HG02852 (cell line): ENCODE data around the gene TBK1.

Experiments
- ATAC-seq: cut with Tn5 transposase; IDR thresholded peaks from one replicate; pipeline ENCODE4 v1.9.1; 2021; ENCODE audit warnings: mild to moderate bottlenecking, moderate library complexity; ENCODE audit not compliant: unreplicated experiment

Gene TBK1

DNA sequence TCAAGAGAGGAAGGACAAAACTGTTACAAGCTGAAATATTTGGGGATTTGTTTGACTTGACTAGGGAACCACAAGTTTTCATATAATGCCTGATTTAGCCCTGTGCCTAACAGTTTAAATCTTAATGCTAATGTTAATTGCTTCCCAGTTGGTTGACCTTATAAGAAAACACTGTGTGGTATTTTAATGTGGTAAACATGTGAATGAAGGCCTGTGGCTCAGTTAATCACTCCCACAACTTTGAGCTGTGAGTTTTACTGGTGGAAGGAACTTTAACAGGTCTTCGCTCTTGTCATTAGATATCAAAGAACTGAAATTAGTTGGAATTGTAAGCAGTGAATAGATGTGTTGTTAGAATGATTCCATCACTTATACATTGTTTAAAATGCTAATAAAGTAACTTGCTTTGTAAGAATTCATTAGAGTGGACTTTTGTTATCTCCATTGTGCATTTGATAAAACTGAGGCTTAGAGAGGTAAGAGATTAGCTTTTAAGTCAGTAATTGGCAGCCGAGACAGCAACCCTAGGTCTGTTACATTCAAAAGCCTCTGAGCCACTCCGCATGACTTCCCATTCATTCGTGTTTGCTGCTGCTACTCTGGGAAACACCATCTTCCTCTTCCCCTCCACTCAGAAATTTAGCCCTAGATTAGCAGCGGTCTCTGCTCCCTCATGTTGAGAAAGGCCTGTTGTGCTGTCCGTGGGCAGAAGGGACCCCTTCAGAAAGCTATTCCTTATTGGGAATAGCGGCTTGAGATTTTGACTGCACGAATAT lies 1.0 kb upstream of the TBK1 start:
- no peak for ATAC-seq

DNA sequence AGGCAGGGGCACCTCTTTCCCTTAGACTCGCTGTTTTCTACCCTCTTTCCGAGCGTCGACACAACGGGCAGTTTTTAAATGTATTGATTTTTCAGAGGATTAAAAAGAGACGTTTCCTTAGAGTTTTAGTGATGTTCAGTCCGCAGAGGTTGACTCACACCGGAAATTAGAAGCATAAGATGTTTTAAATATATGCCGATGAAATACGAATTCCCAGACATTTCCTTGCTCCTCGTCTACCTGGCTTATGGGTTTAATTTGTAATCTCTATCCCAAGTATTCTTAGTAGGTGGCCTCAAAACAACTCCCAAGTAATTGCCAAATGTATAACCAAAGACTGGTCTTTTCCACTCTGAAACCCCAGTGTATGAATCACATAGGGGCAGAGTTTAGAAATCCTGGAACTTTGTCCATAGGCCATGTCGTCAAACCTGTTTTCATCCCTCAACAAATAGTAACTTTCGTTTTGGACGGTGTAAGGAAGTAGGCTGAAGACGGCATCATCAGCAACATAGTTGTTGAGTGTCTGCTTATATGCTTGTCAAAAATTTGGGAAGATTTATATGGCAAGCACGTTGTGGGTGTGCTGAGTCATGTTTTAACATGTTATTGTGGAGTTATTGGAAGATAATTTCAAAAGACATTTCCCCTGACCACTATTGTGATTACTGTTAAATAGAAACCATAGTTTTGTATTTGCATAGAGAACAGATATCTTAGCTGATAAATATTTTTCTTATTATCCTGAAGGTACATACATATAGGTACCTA lies 824 bp downstream of the TBK1 start:
- ATAC-seq: peak; percentile 4

DNA sequence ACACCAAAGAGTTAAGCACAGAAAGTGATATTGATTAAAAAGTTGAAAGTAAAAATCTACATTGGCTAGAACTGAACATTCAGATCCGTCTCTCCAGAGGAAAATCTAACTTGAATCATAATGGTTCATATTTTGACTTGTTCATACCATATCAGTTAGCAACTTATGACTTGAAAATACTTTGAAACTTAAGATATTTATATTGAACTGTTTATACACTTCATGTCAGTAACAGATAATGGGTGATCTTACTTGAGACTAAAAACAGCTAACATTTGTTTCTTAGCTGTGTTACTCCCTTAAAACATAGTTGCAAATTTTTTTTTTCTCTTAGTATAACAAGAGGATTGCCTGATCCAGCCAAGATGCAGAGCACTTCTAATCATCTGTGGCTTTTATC lies 3.6 kb downstream of the TBK1 start:
- no peak for ATAC-seq

DNA sequence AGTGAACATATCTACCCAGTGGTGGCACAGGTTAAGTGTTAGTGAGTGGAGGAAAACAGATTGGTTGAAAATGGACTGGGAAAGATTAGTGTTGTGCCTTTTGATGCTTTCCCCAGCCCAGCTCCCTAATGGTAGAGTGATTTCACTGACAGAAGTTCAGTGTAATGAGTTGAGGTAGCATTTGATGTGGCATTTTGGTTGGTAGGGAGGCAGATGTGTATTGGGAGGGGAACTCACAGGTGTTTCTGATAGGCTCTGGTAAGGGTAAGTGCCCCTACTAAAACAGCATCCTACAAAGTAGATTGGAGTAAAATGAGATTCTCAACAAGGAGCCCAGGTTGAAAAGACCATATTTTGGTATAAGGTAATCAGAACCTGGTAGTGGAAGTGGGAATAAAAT lies 4.2 kb downstream of the TBK1 start:
- no peak for ATAC-seq

DNA sequence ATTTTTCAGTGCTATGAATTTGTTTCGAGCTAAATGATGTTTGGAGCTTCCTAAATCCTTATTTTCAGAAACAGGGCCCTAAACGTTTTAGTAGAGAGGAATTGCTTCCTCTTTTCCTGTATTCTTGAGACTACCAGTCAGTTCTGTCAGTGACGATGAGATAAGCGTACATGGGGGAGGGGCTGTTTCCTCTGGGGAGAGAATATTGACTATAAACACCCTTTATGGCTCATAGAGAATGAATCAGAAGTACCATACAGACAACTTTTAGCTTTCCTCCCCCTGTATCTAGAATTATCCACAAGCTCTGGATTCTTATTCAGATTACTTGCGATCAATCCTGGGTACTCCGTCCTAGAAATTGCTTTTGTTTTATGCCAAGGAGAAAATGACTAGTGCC lies 5.1 kb downstream of the TBK1 start:
- ATAC-seq: no peak

DNA sequence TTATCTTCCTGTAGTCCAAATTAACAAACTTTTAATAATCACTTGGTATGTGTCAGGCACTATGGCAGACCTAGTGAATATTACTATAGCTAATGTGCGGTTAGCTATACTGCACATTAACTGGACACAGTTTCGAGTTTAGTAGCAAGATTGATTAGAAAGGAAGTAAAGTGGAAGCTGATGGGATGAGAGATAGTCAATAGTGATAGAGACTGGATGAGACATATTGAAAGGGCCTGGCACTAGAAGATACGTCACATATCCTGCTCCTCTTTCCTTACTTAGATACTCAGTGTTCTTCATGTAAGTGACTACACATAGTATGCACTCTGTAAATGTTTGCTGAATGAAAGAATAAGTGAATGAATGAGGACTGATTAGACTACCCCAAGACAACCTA lies 5.5 kb downstream of the TBK1 start:
- ATAC-seq: no peak

DNA sequence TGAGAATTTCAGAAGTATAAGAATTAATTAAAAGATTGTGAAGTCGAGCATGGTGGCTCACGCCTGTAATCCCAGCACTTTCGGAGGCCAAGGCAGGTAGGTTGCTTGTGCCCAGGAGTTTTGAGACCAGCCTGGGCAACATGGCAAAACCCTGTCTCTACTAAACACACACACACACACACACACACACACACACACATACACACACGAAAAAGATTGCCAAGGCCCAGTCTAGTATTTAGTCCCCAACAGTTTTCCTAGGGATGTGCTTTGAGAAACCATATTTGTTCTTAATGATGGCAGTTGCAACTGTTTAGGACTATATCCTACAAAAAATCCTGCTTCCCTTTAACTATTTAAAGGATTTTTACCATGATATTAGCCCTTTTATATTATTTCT lies 6.0 kb downstream of the TBK1 start:
- no peak for ATAC-seq

DNA sequence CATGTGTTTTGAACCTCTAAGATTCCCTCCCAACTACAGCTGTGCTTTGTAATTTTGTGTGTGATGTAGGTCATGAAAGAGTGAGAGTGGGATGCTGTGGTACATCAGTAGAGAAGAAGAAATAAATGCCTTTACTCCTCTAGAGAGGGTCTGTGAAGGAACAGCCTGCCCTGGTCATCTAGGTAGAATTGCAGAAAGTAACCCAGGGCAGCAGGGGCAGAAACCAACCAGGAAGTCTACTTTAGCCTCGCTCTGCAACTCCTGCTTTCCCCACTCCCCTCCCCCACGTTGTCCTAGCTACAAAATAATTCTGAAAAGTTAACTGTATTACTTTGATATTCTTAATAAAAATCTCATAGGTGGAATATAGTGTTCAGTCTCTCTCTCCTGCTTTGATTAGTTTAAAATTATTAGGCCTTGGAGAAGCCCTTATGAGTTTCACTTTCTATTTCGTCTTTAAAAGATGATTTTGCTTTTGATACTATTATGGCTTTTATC lies 7.5 kb downstream of the TBK1 start:
- peak; percentile 50 for ATAC-seq

DNA sequence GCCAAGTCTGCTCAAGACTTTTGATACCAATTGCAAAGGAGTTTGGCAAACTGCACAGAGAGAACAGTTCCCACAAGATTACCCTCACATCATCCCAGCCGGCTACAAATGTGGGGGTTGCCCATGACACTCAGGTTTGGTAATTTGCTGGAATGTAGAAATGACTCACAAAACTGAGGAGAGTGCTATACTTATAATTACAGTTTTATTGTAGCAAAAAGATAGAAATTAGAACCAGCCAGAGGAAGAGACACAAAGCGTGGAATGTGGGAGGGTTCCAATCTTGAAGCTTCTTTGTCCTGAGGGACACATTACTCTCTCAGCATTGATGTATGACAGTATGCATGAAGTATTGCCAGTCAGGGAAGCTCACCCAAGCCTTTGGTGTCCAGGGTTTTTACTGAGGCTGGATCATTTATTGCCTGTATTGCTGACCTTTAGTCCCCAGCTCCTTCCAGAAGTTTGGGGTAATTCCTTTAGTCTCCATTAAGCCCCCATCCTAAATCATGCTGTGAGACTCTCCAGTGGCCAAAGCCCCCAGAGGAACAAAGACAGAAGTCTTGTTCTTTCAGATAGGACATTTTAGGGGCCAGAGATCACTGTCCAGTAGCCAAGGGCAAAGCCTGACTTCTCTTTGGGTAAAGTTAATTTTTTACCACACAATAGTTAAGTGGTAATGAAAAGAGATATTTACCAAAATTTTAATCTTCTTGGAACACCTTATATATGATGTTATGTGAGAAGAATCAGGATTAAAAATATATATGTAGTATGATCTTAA lies 9.9 kb downstream of the TBK1 start:
- no peak for ATAC-seq

DNA sequence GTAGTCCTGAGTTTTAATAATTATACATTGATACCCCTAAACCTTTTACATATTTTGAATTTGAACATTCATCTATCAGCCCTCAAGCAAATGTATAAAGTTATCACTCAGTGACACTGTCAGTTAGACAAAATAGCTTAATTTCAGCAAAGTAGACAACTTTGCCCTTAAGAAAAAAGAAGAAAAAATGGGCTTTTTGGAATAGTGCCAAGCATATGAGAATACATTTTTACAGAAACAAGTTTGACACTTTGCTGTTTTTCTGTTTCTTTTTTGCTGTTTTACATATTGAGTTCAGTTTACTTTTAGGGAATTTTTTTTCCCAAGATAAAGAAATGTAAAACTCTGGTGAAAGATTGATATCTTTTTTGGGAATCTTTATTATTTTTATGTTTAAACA lies 14.3 kb downstream of the TBK1 start:
- no peak for ATAC-seq

DNA sequence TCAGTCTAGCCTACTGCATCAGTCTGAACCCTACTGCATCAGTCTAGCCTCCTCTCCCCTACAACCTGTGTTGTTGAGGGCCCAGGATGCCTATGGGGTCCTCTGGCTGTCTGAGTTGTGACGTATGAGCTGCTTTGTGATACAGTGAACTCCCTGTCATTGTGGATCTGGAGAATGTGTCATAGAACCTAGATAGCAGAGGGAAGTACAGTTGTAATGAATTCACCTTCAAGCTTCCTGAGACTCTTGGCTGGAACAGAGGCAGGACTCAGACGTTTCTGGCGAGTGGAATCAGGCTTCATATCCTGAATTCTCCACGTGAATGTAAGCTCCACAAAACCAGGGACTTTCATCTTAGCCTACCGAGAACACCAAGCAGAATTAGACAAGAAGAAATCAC lies 17.0 kb downstream of the TBK1 start:
- no peak for ATAC-seq

DNA sequence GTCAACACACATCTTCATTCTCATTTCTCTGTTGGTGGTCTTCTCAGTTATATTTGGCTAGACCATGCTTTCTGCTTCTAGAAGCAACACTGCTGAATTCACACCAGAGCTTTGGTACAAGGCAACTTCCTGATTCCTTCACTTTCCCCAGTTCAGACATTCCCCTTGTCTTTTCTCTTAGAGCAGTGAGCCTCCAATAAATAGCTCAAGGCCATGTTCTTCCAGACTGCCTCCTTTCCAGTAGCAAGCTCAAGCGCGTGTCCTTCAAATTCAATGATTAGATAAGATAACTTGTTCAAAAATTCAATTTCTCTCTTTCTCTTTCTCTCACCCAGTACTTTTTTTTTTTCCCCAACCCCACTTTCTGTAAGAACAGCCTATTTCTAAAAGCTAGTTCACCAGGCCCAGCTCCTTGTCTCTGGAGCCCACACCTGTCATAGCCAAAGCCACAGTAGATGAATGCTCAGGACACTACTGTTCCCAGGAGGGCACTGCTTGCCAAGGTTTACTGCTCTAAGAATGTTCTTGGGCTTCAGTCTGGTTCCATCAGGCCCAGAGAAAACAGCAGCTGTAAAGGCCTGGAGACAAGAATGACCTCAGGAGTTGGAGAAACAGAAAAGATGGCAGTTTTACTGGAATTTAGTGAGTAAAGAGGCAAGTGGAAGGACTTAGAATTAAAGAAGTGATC lies 17.7 kb downstream of the TBK1 start:
- no peak for ATAC-seq

DNA sequence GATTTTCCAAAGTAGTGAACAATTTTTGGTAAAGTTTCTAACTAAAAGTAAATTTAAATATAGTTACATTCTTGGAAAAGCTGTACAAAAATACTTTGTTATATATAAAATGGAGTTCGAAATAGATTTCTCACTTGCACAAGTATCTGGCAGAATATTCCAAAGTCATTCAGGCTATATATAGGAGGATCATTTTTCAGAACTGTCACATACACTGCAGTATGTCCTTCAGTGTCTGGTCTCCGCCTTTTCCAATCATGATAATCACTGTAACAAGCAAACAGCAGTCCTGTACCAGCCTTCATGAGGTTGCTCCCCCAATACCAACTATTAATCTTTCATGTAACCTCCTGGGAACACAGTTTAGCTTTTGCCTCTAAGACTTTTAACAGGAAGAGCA lies 18.6 kb downstream of the TBK1 start:
- no peak for ATAC-seq

DNA sequence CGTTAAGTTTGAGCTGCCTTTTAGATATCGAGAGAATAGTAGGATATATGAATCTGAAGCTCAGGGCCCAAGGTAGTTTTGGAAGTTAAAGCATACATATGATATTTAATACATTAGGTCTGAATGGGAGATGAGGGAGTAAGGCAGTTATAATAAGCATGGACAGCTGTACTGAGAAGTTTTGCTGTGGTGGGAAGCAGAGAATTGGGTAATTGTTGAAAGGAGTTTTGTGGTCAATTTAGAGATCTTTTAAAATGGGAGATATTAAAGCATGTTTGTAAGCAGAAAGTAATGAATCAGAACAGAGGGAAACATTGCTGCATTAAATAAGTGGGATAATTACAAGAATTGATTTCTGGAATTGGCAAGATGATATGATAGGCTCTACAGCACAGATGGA lies 21.3 kb downstream of the TBK1 start:
- ATAC-seq: no peak

DNA sequence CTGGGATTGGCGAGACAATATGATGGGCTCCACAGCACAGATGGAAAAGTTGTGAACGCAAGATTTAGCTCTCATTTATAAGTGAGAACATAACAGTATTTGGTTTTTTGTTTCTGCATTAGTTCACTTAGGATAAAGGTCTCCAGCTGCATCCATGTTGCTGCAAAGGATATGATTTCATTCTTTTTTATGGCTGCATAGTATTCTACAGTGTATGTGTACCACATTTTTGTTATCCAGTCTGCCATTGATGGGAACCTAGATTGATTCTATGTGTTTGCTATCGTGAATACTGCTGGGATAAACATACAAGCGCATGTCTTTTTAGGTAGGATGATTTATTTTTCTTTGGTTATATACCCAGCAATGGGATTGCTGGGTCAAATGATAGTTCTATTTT lies 23.6 kb downstream of the TBK1 start:
- no peak for ATAC-seq

DNA sequence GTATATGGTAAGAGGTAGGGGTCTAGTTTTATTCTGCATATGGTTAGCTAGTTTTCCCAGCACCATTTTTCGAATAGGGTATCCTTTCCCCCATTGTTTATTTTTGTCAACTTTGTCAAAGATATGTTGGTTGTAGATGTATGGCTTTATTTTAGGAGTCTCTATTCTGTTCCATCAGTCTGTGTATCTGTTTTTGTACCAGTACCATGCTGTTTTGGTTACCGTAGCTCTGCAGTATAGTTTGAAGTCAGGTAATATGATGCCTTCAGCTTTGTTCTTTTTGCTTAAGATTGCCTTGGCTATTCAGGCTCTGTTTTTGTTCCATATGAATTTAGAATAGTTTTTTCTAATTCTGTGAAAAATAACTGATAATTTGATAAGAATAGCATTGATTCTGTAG lies 24.9 kb downstream of the TBK1 start:
- no peak for ATAC-seq

DNA sequence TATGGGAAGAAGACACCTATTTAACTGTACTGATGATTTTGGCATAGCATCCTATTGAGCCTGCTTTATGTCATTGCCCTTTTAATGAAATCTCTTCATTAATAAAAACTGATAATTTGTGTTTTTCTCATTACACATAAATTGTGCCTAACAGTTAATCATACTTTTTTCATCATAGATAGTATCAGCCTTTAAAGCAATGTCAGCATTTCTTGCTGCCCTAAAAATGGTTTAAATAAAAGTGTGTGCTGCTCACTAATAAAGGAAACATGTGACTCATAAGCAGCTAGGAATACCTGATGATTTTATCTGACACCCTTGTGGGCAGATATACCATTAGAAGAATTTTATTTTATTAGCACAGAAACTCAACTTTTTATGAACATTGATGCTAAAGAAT lies 26.7 kb downstream of the TBK1 start:
- no peak for ATAC-seq

DNA sequence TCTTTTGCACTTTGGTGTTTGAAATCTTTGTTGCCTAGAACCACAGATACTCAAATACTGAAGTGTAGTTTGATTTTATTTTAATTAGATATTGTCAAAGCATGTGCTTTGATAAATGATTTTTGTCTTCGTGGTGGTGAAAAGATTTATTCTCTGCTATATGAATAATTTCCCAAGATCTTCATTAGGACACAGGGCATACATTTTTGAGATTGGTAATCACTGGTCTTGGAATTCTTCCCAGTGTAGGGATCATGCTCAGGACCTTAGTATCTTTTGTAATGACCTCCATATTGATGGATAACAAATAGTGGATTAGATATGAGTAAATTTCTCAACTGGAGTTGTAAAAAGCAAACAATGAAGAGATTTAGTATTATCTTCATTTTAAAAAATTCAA lies 28.2 kb downstream of the TBK1 start:
- no peak for ATAC-seq

DNA sequence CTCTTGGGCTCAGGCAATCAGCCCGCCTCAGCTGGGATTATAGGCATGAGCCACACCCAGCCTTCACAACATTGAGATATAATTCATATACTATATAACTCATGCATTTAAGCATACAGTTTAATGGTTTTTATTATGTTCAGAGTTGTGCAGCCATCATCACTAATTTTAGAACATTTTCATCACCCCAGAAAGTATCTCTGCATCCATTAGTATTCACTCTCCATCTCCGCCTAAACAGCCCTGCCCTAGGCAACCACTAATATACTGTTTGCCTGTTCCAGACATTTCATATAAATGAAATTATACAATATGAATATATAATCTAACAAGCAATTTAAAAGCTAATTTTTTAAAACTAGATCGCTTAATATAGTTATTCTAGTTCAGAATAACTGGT lies 34.7 kb downstream of the TBK1 start:
- no peak for ATAC-seq

DNA sequence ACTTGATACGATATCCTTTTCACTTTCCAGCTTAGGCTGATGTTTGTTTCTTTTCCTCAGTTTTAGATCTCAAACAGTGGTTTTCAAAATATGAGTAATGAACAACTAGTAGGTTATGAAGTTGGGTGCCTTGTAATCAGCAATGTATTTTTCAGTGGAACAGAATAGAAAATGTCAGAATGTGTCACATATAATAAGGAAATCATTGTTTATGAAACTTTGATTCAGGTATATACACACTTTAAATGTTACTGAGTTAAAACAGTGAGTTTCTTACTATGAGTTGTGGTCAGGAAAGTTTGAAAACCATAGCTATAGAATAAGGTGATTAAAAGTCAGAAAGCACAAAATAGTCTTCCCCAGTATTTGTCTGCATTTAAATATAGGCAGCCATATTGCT lies 39.8 kb downstream of the TBK1 start:
- no peak for ATAC-seq

DNA sequence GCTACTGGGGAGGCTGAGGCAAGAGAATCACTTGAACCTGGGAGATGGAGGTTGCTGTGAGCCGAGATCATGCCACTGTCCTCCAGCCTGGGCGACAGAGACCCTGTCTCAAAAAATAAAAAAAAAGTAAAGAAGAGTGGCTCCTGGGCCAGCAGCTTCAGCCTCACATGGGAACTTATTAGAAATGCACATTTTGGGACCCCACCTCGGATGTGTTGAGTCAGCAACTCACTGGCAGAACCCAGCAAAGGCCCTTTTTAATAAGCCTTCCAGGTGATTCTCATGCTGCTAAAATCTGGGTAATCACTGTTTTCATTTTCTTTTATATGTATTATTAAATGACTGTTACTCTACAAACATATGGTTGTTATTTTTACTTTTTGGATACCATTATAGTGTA lies 41.6 kb downstream of the TBK1 start:
- ATAC-seq: no peak
